Calu3 (cell line): ENCODE measurements around the gene RTP3. TPM values are rescaled to one million over a fixed set of nuclear protein-coding genes. Genes with fewer than 3 reads are reported as not detected.

Source experiments
- BruUV-seq: library from RNA; stranded (reverse); fragments of 400-500 nt; replicated peaks from 2 replicates; lab custom pipeline; 2021; lab: Mats Ljungman, UMichigan
- CTCF ChIA-PET: fragments of 300-600 bp; sonication (Branson Sonifier 250); formaldehyde crosslinking; loops from one replicate; lab custom pipeline; 2022; ENCODE audit warnings: antibody characterized with exemption; lab: Charles Lee
- DNase-seq: peaks from one replicate; pipeline ENCODE4 v3.0.0; 2022
- H3K27ac Mint-ChIP-seq: one replicate; pipeline ENCODE4 v1.8.0; 2022; ENCODE audit warnings: mixed read lengths; ENCODE audit not compliant: unreplicated experiment
- H3K27me3 Mint-ChIP-seq: one replicate; pipeline ENCODE4 v1.8.0; 2022; ENCODE audit warnings: mixed read lengths; ENCODE audit not compliant: unreplicated experiment
- H3K36me3 Mint-ChIP-seq: one replicate; pipeline ENCODE4 v1.8.0; 2022; ENCODE audit warnings: mild to moderate bottlenecking, moderate library complexity, mixed read lengths; ENCODE audit not compliant: insufficient read depth, unreplicated experiment
- H3K4me1 Mint-ChIP-seq: one replicate; pipeline ENCODE4 v1.8.0; 2022; ENCODE audit warnings: mild to moderate bottlenecking, low read depth, mixed read lengths; ENCODE audit not compliant: unreplicated experiment
- H3K4me3 Mint-ChIP-seq: one replicate; pipeline ENCODE4 v1.8.0; 2022; ENCODE audit warnings: mild to moderate bottlenecking, low read depth, moderate library complexity, mixed read lengths; ENCODE audit not compliant: unreplicated experiment
- H3K9me3 Mint-ChIP-seq: one replicate; pipeline ENCODE4 v1.8.0; 2022; ENCODE audit warnings: low read depth, mixed read lengths; ENCODE audit not compliant: unreplicated experiment
- intact Hi-C: fragments of 100-400 bp; cut with micrococcal nuclease; formaldehyde crosslinking; loops from one replicate; pipeline ENCODE4 v1.10.0; 2022; ENCODE audit not compliant: unreplicated experiment
- total RNA-seq: library from RNA; stranded (reverse); gene quantifications from 2 replicates; pipeline ENCODE4 v1.2.3, GENCODE V29; 2022
- TF ChIP-seq, protein P1 (sequence below): fragments of 200-600 bp; IDR thresholded peaks from one replicate; pipeline ENCODE4 v1.8.0; 2022; ENCODE audit warnings: antibody characterized with exemption; ENCODE audit not compliant: unreplicated experiment

RTP3 gene
- total RNA-seq, 1 experiment from 2014 or later: not detected

DNA sequence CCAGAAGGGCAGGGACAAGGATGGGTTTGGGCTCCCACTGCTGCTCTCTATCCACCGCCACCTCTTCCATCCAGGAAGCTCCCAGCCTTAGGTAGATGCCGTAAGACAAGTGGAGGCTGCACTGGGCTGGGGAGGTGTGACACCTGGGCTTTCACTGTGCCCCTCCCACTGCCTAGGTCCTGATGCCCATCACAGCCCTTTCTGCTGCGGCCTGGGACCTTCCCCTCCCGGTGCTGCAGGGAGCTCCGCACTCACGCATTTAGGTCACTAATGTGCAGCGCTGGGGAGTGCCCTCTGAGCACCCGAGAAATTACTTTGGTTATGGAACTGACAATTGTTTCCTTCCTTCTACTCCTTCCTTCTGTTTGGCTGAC lies 33.9 kb upstream of the RTP3 start:
- TF ChIP-seq, protein P1, sequence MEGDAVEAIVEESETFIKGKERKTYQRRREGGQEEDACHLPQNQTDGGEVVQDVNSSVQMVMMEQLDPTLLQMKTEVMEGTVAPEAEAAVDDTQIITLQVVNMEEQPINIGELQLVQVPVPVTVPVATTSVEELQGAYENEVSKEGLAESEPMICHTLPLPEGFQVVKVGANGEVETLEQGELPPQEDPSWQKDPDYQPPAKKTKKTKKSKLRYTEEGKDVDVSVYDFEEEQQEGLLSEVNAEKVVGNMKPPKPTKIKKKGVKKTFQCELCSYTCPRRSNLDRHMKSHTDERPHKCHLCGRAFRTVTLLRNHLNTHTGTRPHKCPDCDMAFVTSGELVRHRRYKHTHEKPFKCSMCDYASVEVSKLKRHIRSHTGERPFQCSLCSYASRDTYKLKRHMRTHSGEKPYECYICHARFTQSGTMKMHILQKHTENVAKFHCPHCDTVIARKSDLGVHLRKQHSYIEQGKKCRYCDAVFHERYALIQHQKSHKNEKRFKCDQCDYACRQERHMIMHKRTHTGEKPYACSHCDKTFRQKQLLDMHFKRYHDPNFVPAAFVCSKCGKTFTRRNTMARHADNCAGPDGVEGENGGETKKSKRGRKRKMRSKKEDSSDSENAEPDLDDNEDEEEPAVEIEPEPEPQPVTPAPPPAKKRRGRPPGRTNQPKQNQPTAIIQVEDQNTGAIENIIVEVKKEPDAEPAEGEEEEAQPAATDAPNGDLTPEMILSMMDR: no peak
- no peak for DNase-seq
- Mint-ChIP-seq H3K4me3 (no peak overlapping the region), H3K27me3 (peaks cover 93% of the 10 kb centered on the region), H3K4me1 (no peaks in the 10 kb centered on the region), H3K27ac (no peak overlapping the region), H3K9me3 (no peaks in the 10 kb centered on the region), H3K36me3 (peaks cover 4% of the 10 kb centered on the region)
- no TSS peak for BruUV-seq
- intact Hi-C loops: no loop called here
- CTCF ChIA-PET: no interaction called here

DNA sequence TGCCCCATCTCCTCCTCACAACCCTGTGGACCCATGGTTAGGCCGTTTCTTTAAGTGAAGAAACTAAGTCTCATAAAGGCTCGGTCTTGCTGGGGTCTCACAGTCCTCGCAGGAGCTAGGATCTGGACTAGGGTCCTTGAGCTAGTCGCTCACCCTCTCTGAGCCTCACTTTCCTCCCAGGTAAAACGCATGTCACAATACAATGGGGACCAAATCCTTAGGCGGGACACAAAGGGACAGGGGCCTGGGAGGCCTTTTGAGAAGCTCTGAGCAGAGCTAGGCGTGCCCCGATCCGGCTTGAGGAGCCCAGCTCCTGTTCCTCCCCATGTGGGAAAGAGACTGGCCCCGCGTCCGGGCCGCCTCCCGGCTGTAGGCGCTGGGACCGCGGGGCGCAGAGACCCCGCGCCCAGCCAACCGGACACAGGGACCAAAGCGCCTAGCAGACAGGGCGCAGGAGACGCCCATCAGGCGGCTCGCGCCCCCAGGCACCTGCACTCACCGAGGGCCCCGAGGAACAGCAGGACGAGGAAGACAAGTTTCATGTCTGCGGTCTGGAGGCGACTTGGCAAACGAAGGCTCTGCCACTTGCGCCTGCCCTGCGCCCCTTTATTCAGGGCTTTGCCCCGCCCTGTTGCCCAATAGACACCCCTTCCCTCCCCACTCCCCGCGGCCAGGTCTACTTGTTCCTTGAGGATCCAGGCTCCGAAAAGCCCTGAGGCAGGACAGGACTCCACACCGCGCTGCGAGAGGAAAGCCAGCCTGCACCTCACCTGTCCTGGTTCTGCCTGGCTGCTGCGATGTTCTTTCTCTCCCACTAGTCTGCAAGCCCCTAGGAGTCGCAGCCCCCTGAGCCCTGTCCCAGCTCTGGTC lies 33.2 kb upstream of the RTP3 start, which contains the start of gene LTF:
Gene LTF, minus strand, starts transcription at position 580 of the 870 bp plus-strand sequence. Its CDS starts 38 bp downstream, at position 542.
- TF ChIP-seq, protein P1: no peak
- DNase-seq: no peak
- no peak within 1 kb of the TSS for H3K4me3 Mint-ChIP-seq
- H3K9me3 Mint-ChIP-seq: no peaks in the 10 kb centered on the region
- H3K36me3 Mint-ChIP-seq: peaks cover 3% of the 10 kb centered on the region
- H3K27me3 Mint-ChIP-seq: peaks cover 86% of the 10 kb centered on the region
- CTCF ChIA-PET: no interaction called here
- H3K4me1 Mint-ChIP-seq: no peaks in the 10 kb centered on the region
- H3K27ac Mint-ChIP-seq: no peak within 1 kb of the TSS
- BruUV-seq: no TSS peak
- intact Hi-C loops: no loop called here

DNA sequence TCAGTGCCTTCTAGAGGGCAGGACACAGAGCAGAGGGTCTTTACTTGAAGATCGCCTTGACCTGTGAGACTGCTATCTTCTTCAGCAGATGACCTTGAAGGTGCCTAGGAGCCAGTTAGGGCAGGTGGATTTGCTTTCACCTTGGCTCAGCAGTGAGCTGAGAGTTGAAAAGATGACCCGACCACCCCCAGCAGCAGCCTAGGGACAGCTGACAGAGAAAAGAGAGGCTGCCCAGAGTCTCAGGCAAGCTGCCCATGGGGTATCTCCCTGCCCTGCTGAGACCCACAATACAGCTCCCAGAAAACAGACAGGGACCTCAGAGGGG lies 32.6 kb upstream of the RTP3 start:
- CTCF ChIA-PET: no interaction called here
- Mint-ChIP-seq H3K4me3 (no peak overlapping the region), H3K36me3 (no peaks in the 10 kb centered on the region), H3K4me1 (no peaks in the 10 kb centered on the region), H3K27me3 (peaks cover 80% of the 10 kb centered on the region), H3K27ac (no peak overlapping the region), H3K9me3 (no peaks in the 10 kb centered on the region)
- intact Hi-C loops: no loop called here
- BruUV-seq: no TSS peak
- TF ChIP-seq, protein P1: no peak
- DNase-seq: no peak

DNA sequence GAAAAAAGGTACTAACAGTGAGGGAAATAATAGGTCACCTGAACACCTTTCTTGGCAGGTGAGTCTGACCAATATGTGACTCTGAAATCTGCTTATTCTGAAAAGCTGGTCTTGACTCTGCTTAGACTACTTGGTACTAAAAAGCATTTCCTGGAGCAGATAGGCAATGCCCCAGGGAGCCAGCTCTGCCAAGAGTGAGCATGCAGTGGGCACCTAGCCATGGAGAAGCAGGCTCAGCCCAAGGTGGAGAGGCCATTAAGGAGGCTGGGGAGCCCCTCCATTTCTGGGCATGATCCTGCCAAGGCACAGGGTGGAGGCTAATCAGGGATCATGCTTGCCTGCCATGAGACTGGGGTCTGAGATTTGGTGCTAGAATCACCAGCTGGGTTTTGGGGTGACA lies 31.5 kb upstream of the RTP3 start:
- H3K9me3 Mint-ChIP-seq: no peaks in the 10 kb centered on the region
- H3K4me1 Mint-ChIP-seq: no peaks in the 10 kb centered on the region
- intact Hi-C loops: no loop called here
- no peaks in the 10 kb centered on the region for H3K36me3 Mint-ChIP-seq
- TF ChIP-seq, protein P1: no peak
- no peak overlapping the region for H3K27ac Mint-ChIP-seq
- no peak for DNase-seq
- no TSS peak for BruUV-seq
- H3K4me3 Mint-ChIP-seq: no peak overlapping the region
- H3K27me3 Mint-ChIP-seq: peaks cover 78% of the 10 kb centered on the region
- CTCF ChIA-PET: no interaction called here
